ENCODE measurements around the gene VBP1. TPM values are rescaled to one million over a fixed set of nuclear protein-coding genes. Genes with fewer than 3 reads are reported as not detected.

The VBP1 gene
- total and polyA plus RNA-seq, 2 of the 8 experiments (the other 6 are each of a cell fraction or from before 2014, with no cell fraction given) = 21.6 to 56.0 TPM

DNA sequence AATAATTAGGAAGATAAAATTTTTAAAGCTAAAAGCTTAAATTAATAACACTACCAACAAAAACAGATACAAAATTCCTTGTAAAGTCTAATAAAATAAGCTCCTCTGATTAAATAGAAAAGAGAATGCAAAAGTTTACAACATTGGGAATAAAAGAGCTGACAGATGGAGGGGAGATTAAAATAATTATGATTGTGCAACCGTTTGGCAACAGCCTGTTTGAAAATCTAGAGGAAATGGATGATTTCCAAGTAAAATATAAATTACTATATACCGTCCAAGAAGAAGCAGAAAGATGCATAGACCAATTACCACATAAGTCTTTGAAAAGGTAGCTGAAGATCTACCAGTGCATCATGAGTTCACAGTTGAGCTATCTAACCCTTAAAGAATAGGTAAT, 46.4 kb upstream of the VBP1 start:
- no peak for FAIRE-seq

More for the DNA sequence above, 46.4 kb upstream of the VBP1 start:
- H4K20me1 ChIP-seq (replicated peaks in 1 of 2; ENCODE audit: control insufficient read depth in 1 of 2, insufficient read depth in 2 of 2, low read length in 2 of 2) = no peaks in the 10 kb centered on the region
- no peak for DNase-seq (ENCODE audit: low read depth in 1 of 2, low spot score in 2 of 2)
- no peak overlapping the region for H3K4me3 ChIP-seq (ENCODE audit: extremely low read depth in 1 of 4, insufficient read depth in 2 of 4, low read depth in 3 of 4, low read length in 4 of 4)
- no peak overlapping the region for H3K56ac ChIP-seq (replicated peaks; ENCODE audit: insufficient read length, low read depth, low read length)
- H3K4ac ChIP-seq (replicated peaks; ENCODE audit: insufficient read length, low read depth, low read length) = no peak overlapping the region
- WGBS, 2 experiments (ENCODE audit: extremely low coverage in 1 of 2, insufficient coverage in 1 of 2, insufficient read length in 1 of 2, insufficient replicate concordance in 2 of 2, low coverage in 1 of 2, low lambda C conversion rate in 2 of 2, missing lambda C conversion rate in 1 of 2) = 74% methylated on average over 2 of the region's 2 CpGs; no CpG with 5 or more reads in 1 of the 2 experiments
- H4K8ac ChIP-seq (ENCODE audit: extremely low read depth, insufficient read depth, low read length) = no peak overlapping the region
- H3K4me1 ChIP-seq (replicated peaks in 1 of 4; ENCODE audit: control insufficient read depth in 3 of 4, insufficient read depth in 4 of 4, low read length in 3 of 4) = no peaks in the 10 kb centered on the region
- H2BK20ac ChIP-seq (ENCODE audit: low read length) = no peak overlapping the region
- TF ChIP-seq CEBPB (IDR thresholded peaks at IDR 0.05; ENCODE audit: low read depth, low read length) (no peak), HDAC2 (IDR thresholded peaks at IDR 0.05; ENCODE audit: borderline replicate concordance in 1 of 2, low read depth in 2 of 2, low read length in 2 of 2) (no peak)
- H3K27ac ChIP-seq (ENCODE audit: low read depth, low read length) = no peak overlapping the region
- H3K23me2 ChIP-seq (ENCODE audit: low read depth, low read length) = no peaks in the 10 kb centered on the region
- H3K9me3 ChIP-seq (ENCODE audit: insufficient read depth in 2 of 2, low read depth in 1 of 2, low read length in 1 of 2) = no peaks in the 10 kb centered on the region
- no peaks in the 10 kb centered on the region for H3K79me2 ChIP-seq (ENCODE audit: control insufficient read depth in 1 of 2, insufficient read depth in 2 of 2, low read length in 2 of 2)
- H3K18ac ChIP-seq (ENCODE audit: extremely low read depth, low read length) = no peak overlapping the region
- H3K27me3 ChIP-seq (replicated peaks in 1 of 4; ENCODE audit: control insufficient read depth in 3 of 4, extremely low read depth in 1 of 4, insufficient read depth in 3 of 4, low read length in 3 of 4) = no peaks in the 10 kb centered on the region
- H3K36me3 ChIP-seq (ENCODE audit: control insufficient read depth in 2 of 4, insufficient read depth in 4 of 4, low read length in 3 of 4) = no peaks in the 10 kb centered on the region
- H4K5ac ChIP-seq (ENCODE audit: insufficient read length, low read depth, low read length) = no peak overlapping the region
- no peak overlapping the region for H2AFZ ChIP-seq (ENCODE audit: low read length)
- no peak overlapping the region for H2BK15ac ChIP-seq (ENCODE audit: low read length)
- H3K14ac ChIP-seq (ENCODE audit: insufficient read length) = no peak overlapping the region
- no peak overlapping the region for H2BK12ac ChIP-seq (ENCODE audit: low read depth, low read length)
- H3K23ac ChIP-seq (ENCODE audit: insufficient read length) = no peak overlapping the region
- no peak overlapping the region for H2BK120ac ChIP-seq (replicated peaks; ENCODE audit: low read depth, low read length)
- H2BK5ac ChIP-seq (ENCODE audit: low read depth, low read length) = no peak overlapping the region
- H2AK5ac ChIP-seq (ENCODE audit: low read depth, low read length) = no peak overlapping the region
- H3K9ac ChIP-seq (replicated peaks in 1 of 4; ENCODE audit: extremely low read depth in 1 of 4, low read depth in 3 of 4, low read length in 3 of 4) = no peak overlapping the region
- no peak overlapping the region for H4K91ac ChIP-seq (replicated peaks; ENCODE audit: insufficient read length, low read length)
- H3K79me1 ChIP-seq (ENCODE audit: low read depth, low read length) = no peaks in the 10 kb centered on the region
- ChIA-PET CTCF (ENCODE audit: partially characterized antibody) (no interaction called here), POLR2A (ENCODE audit: partially characterized antibody) (no interaction called here)
- H3K4me2 ChIP-seq (ENCODE audit: insufficient read depth in 1 of 2, low read depth in 2 of 2, low read length in 2 of 2) = no peak overlapping the region

Data from H1 (cell line).